ENCODE results near the gene ZNF524.

- TF ChIP-seq CTCF (IDR thresholded peaks at IDR 0.05) = no peak
- no peak for TF ChIP-seq EP300 (IDR thresholded peaks at IDR 0.05; ENCODE audit: borderline replicate concordance in 1 of 2, low read depth in 1 of 2, low read length in 1 of 2)
- TF ChIP-seq FOXJ3 (CRISPR knock-in tag; IDR thresholded peaks at IDR 0.05) = no peak
- no peak for TF ChIP-seq TCF12 (IDR thresholded peaks at IDR 0.05)
- TF ChIP-seq IRF3 (IDR thresholded peaks at IDR 0.05; ENCODE audit: low read depth, low read length) = no peak
- TF ChIP-seq RFX5 (IDR thresholded peaks at IDR 0.05; ENCODE audit: low read length) = no peak
- TF ChIP-seq GABPA (IDR thresholded peaks at IDR 0.05; ENCODE audit: low read depth) = no peak
Observed at GRCh38 chr19:55550321-55550650, 49.8 kb upstream of the ZNF524 start.
